HFF-Myc (cell line): Measurements from ENCODE around the gene NR6A1.

Source experiments
- DNase-seq: peaks from one replicate; pipeline ENCODE4 v3.0.0-alpha.2; 2011; ENCODE audit warnings: low read depth; ENCODE audit errors: extremely low read depth
- H3K4me3 ChIP-seq: replicated peaks from 2 replicates; pipeline ENCODE4 v1.5.1; 2011; ENCODE audit warnings: low read depth, mild to moderate bottlenecking, control low read depth, low read length
- TF ChIP-seq, protein P1 (sequence below): IDR thresholded peaks from 2 replicates; pipeline ENCODE4 v1.5.1; 2012; ENCODE audit warnings: mild to moderate bottlenecking, low read depth, low read length, control low read depth; ENCODE audit errors: missing control alignments

NR6A1 gene

DNA sequence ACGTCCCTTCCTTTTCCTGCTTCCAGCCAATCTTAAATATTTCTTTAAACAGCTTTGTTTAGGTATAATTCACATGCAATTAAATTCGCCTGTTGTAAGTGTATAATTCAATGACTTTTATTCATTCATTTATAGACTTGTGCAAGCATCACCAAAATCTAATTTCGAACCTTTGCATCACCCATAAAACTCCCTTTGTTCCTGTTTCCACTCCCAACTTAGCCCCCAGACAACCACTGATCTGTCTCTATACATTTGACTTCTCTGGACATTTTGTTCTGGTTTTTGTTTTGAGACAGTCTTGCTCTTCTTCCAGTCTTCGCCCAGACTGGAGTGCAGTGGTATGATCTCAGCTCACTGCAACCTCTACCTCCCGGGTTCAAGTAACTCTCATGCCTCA lies 71.5 kb downstream of the NR6A1 start:
- TF ChIP-seq, protein P1, sequence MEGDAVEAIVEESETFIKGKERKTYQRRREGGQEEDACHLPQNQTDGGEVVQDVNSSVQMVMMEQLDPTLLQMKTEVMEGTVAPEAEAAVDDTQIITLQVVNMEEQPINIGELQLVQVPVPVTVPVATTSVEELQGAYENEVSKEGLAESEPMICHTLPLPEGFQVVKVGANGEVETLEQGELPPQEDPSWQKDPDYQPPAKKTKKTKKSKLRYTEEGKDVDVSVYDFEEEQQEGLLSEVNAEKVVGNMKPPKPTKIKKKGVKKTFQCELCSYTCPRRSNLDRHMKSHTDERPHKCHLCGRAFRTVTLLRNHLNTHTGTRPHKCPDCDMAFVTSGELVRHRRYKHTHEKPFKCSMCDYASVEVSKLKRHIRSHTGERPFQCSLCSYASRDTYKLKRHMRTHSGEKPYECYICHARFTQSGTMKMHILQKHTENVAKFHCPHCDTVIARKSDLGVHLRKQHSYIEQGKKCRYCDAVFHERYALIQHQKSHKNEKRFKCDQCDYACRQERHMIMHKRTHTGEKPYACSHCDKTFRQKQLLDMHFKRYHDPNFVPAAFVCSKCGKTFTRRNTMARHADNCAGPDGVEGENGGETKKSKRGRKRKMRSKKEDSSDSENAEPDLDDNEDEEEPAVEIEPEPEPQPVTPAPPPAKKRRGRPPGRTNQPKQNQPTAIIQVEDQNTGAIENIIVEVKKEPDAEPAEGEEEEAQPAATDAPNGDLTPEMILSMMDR, result no peak
- no peak for DNase-seq
- H3K4me3 ChIP-seq, result no peak overlapping the region

DNA sequence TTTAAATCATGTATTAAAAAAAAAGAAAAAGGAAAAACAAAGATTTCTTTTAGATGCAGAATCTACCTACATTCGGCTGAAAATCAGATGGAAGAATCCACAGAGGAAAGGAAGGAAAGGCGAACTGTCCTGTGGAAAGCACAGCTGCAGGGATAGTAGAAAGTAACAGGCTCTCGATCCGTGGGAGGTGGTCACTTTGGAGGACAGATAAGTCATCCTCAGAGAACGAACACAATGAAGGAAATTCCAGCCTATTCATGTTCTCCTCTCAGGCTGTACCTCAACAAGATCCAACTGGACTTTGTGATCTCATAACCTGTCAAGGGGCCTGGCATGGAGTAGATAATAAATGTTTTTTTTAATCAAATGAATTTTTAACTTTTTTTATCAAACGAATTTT lies 72.8 kb downstream of the NR6A1 start:
- no peak for DNase-seq
- H3K4me3 ChIP-seq, result no peak overlapping the region
- TF ChIP-seq, protein P1, result no peak

DNA sequence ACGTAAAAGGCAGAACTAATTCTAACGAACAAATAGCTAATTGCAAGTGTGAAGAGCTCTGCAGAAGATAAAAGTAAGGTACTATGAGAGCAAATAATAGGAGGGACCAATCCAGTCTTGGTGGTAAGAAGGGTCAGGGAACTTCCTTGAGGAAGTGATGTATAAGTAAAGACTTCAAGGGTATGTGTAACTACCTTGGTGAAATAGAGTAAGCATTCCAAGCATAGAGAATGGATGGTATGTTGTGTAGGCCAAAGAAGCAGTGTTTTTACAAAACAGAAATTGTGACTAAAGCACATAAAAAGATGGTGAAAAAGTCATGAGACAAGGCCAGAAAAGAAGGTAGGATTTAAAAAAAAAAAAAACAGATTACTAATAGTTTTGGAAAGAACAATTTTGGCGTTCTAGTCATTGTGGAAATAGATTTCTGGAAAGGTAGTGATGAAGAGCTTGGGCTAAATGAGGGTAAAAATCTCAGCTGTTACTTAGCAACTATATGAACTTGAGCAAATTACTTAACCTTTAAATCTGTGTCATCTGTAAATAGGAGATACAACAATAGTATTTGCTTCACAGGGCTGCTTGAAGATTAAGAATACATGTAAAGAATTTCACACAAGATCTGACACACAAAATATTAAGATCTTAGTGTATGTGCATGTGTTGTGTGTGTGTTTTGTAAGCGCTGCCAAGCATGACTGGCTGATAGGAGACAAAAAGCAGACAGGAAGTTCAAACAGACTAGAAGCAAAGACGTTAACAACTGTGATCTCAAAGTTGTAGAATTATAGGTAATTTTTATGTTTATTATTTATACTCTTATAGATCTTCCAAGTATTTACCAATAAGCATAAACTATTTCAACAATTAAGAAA lies 73.5 kb downstream of the NR6A1 start:
- DNase-seq, result no peak
- H3K4me3 ChIP-seq, result no peak overlapping the region

DNA sequence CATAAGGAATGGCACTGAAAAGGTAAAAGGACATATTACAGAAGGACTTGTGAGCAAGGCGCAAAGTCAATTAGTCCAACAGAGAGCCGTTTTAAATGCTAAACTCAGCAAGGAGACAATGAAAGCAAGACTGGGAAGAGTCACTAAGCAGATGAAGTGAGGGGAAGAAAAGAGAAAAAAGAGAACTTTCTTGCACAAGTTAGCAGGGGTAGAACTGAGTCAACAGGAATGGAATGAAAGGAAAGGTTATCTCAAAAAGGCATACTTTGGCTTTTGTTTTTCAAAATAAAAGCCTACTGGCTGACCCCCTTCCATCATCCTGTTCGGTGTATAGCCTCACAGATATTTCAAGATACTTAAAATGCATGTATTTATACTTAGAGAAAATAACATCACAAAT lies 75.0 kb downstream of the NR6A1 start:
- TF ChIP-seq, protein P1, result no peak
- H3K4me3 ChIP-seq, result no peak overlapping the region
- DNase-seq, result no peak

More for the DNA sequence above, 73.5 kb downstream of the NR6A1 start:
- TF ChIP-seq, protein P1, result no peak

DNA sequence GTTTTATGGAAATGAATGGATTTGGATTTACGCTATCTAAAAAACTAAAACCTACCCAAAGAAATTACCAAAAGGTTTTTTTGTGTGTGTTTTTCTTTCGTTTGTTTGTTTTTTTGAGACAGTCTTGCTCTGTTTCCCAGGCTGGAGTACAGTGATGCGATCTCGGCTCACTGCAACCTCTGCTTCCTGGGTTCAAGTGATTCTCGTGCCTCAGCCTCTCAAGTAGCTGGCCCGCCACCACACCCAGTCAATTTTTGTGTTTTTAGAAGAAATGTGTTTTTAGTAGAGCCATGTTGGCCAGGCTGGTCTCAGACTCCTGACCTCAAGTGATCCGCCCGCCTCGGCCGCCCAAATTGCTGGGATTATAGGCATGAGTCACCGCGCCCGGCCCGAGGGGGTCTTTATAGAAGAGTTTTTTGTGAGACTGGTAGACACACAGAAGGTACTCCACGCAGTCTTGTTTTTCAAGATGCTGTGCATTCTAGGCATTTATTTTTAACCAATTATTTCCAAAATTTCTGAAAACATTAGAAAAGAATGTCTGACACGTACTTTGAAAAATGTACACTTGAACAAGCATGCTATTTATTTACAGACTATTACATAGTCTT lies 75.7 kb downstream of the NR6A1 start:
- no peak overlapping the region for H3K4me3 ChIP-seq
- DNase-seq, result no peak
- TF ChIP-seq, protein P1, result no peak

DNA sequence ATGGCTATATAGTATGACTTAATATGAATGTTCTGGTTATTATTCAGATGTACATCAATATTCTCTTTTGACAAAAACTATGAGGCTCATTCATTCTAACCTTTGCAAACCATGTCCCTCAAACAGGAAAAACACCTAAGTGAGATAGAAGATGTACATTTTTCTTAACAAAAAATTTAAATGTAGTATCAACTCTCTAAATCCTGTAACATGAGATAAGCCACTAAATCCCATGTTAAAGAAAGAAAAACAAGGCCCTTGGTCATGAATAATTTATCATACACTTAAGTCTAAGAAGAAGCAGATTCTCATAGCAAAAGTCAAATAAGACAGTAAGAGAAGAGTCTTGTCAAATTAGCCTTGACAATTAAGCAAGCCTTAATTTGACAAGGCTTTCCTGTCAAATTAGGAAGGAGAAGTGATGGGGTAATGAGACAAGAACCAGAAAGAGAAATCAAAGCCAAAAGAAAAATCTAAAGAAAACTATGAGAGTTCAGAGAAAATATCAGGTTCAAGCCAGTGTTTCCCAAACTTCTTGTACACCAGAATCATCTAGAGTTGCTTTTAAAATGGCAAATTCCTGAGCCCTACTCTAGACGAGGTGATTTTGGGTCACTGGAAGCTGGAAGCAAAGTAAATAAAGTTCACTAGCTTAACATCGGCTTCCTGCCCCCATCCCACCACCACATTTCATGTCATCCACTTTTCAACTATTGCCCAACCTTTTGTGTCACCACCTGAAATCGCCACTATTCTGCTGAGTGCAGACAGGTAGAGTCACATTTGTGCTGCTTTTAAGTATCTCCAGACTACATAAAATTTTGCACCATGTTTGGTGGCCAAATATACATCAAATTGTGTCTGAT lies 76.5 kb downstream of the NR6A1 start:
- TF ChIP-seq, protein P1, result no peak
- DNase-seq, result no peak
- H3K4me3 ChIP-seq, result no peak overlapping the region
